ENCODE measurements around the gene RHBDD3. TPM values are rescaled to one million over a fixed set of nuclear protein-coding genes. Genes with fewer than 3 reads are reported as not detected.
"Not testable (repeated sequence)": the region's sequence is repeated elsewhere in the genome, so short reads cannot be mapped to it uniquely, and the experiment has no call there.

The RHBDD3 gene
- polyA plus RNA-seq, 4 donors = 22.2 to 45.4 (median 36.0) TPM

DNA sequence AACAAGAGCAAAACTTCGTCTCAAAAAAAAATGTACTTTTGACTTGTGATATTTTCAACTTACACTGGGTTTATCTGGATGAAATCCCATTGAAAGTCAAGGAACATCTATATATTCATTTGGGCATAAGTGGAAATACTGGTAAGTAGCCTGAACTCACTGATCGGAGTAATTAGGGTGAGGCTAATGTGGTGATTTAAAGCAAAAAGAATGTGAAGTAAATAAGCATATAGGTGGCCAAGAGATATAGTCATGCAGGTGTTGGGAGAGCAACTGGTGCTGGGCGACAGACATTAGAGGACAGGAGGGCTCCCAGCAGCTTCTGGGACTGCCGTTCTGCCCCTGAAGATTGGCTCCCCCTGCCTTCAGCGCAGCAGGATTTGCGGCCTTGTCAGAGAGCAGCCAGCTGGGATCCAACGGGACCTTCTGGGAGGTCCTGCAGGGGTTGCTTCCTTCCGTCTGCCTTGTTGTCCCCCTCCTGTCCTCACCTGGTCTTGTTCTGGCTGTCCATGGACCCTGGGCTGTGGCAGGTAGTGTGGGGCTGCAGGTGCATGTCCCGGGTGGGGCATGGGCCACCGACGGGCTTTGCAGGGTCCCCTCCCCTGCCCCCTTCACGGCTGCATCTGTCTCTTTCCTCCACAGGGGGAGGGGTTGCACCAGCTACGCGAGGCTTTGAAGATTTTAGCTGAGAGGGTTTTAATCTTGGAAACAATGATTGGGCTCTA, 14.1 kb downstream of the RHBDD3 start:
- no peak for DNase-seq (ENCODE audit: low read depth in 4 of 4, low spot score in 2 of 4)

DNA sequence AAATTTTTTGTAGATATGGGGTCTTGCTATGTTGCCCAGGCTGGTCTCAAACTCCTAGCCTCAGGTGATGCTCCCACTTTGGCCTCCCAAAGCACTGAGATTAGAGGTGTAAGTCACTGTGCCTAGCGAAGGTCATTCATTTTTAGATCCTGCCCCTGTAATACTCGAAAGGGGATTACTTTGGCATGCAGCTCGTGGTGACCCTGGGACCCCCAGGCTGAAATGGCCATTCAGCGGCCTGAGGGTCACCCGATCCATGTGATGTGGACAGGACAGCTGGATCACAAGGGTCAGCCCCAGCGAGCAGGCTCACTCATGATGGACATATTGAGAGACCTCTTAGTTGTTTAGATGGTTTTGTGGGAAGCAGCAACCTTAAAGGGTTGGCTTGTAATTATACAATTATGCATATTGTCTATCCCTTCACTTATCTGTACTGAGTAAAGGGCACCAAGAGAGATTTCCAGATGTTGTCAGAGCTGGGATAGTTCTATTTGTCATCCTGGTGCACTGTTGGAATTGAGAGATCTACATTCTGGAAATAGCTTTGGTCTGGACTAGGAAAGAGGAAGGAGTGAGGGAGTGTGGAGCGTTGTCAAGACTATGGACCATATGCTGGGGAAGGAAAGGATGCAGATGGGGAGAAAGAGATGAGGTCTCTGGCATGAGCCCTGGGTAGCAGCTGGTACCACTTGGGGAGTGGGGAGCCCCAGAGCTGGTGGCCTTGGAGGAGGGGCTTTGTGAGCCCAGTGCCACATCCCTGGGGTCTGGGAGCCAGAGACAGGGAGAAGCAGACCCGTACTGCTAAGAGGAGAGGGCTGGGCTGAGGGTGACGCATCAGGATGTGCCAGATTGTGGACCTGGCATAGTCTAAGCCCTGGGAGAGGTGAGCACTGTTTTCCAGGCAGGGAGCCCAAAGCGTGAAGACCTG, 15.5 kb downstream of the RHBDD3 start:
- no peak for DNase-seq (ENCODE audit: low read depth in 4 of 4, low spot score in 2 of 4)

DNA sequence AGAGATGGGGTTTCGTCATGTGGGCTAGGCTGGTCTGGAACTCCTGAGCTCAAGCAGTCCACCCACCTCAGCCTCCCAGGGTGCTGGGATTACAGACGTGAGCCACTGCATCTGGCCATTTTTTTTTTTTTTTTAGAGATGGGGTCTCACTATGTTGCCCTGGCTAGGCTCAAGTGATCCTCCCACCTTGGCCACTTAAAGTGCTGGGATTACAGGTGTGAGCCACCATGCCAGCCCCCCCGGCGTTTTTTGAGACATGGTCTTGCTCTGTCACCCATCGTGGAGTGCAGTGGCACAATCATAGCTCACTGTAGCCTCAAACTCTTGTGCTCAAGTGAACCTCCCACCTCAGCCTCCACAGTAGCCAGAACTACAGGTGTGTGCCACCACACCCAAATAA, 16.5 kb downstream of the RHBDD3 start:
- no peak for DNase-seq (ENCODE audit: low read depth in 4 of 4, low spot score in 2 of 4)

DNA sequence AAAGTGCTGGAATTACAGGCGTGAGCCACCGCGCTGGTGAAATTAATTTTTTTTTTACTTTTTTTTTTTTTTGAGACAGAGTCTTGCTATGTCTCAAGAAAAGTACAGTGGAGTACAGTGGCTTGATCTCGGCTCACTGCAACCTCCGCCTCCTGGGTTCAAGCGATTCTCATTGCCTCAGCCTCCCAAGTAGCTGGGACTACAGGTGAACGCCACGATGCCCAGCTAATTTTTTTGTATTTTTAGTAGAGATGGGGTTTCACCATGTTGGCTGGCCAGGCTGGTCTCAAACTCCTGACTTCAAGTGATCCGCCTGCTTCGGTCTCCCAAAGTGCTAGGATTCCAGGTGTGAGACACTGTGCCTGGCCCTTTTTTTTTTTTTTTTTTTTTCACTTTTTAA, 19.9 kb downstream of the RHBDD3 start:
- not testable (repeated sequence) for DNase-seq (ENCODE audit: low read depth in 4 of 4, low spot score in 2 of 4)

DNA sequence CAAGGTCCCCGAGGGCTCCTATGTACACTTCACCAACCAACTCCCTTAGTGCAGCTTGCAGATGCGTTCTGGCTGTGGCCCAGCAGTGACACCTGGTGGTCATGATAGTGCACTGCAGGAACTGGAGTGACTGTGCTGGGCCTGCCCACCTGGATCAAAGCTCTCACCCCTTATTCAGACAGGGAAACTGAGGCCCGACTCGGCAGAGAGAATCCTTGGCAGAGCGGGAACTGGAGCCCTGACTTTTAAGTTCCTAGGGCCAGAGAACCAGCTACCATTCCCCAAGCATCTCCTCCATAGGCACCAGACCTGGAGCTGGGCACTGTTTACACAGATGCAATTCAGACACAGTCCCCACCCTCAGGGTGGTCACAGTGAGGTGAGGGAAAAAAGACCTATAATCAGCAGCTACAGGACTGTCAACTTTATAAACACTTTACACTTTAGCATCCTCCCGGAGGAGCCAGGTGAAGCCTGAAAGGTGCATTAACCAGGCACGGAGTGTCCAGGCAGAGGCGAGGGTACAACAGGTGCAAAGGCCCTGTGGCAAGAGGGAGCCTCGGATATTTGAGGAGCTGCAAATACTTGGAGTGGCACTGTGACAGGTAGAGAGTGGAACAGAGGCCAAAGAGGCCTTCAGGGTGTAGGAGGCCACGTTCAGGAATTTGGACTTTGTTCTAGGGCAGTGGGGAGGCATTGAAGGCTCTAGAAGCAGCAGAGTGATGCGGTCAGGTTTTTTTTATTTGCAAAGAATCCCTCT, 22.0 kb downstream of the RHBDD3 start:
- DNase-seq (ENCODE audit: low read depth in 4 of 4, low spot score in 2 of 4) = peak in 1 of 4 donors; percentile 45

DNA sequence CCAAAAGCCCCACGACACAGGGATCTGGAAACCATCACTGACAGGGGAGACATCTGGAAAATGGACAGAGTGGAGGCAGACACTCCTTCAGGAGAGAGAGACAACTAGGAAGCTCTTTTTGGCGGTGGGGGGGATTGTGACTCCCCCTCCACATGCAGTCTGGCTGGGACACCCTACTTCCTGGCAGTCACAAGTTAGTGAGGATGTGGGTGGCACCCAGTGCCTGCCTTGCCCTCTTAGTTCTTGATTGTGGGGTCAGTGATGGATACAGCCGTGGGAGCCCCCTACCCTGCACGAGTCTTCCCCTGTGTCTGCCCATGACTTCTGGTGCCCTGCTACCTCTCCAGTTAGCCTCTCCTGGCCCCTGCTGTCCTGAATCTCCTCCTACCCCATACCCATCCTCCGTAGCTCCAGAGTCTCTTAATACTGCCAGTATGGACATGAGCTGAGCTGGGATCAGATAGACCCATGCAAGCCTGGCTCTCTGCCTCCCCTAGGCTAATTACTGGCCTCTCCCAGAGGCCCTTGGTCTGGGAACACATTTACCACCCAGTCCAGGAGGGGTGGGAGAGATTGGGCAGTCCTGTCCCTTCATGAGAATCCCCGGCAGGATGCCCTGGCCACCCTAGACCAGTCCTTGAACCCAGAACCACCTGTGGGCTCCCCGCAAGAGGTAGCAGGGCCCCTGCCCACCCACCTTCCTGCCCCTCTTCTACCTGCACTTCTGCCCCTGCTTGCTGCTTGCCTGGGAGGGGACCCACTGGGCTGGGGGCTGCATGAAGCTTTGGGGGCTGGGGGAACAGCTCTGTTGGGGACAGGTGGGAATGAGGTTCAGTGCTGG, 22.8 kb downstream of the RHBDD3 start:
- no peak for DNase-seq (ENCODE audit: low read depth in 4 of 4, low spot score in 2 of 4)

DNA sequence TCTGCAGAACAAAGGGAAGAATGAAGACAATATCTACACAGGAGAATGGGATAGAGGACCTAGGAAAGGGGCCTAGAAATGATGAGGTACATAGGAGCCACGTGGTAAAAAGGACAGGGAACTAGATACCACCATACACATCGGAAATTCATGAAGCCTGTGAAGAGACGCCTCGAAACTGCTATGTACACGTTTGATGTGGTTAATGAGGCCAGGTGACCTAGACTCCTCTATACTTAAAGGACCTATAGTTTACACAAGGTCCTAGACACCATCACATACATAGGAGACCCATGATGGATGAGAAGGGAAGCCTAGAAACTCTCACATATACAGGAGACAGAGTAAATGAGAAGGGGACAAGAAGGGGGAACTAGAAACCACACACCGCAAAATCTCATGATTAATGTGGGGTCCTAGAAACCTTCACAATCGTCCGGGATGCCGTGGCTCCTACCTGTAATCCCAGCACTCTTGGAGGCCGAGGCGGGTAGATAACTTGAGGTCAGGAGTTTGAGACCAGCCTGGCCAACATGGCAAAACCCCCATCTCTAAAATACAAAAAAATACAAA, 23.8 kb downstream of the RHBDD3 start:
- no peak for DNase-seq (ENCODE audit: low read depth in 4 of 4, low spot score in 2 of 4)

DNA sequence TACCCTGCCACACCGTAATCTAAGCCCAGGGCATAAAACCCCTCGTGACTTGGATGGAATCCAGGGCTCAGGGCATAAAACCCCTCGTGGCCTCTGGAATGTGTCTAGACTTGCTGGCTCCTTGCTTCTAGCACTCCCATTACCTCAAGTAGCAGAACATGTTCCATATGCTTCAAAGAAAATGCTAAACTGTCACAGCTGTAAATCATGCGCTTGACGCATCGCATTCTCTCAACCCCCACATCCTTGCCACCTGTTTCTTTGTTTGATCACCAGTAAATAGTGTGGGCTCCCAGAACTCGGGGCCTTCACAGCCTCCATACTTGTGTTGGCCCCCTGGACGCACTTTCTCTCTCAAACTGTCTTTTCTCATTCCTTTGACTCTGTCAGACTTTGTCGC, 27.3 kb downstream of the RHBDD3 start:
- not testable (repeated sequence) for DNase-seq (ENCODE audit: low read depth in 4 of 4, low spot score in 2 of 4)

DNA sequence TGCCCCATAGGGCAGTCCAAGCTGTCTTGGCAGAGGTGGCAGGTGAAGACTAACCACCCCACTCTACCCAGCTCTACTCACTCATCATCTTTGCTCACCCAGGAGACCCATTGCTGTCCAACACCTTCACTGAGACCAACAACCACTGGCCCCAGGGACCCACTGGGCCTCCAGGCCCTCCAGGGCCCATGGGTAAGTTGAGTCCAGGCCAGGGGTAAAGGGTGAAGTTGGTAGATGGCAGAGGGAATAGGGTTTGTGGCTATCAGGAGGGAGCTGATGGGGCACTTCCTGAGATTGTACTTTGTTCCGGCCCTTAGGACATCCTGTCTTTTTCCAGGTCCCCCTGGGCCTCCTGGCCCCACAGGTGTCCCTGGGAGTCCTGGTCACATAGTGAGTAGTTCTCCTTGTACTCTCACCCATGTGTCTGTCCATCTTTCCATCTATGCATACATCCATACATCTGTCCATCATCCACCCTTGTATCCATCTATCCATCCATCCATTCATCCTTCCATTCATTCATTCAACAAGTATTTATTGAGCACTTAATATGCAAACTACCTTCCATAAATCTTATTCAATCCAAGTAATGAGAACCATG, 34.4 kb downstream of the RHBDD3 start:
- DNase-seq (ENCODE audit: low read depth in 4 of 4, low spot score in 2 of 4) = no peak

DNA sequence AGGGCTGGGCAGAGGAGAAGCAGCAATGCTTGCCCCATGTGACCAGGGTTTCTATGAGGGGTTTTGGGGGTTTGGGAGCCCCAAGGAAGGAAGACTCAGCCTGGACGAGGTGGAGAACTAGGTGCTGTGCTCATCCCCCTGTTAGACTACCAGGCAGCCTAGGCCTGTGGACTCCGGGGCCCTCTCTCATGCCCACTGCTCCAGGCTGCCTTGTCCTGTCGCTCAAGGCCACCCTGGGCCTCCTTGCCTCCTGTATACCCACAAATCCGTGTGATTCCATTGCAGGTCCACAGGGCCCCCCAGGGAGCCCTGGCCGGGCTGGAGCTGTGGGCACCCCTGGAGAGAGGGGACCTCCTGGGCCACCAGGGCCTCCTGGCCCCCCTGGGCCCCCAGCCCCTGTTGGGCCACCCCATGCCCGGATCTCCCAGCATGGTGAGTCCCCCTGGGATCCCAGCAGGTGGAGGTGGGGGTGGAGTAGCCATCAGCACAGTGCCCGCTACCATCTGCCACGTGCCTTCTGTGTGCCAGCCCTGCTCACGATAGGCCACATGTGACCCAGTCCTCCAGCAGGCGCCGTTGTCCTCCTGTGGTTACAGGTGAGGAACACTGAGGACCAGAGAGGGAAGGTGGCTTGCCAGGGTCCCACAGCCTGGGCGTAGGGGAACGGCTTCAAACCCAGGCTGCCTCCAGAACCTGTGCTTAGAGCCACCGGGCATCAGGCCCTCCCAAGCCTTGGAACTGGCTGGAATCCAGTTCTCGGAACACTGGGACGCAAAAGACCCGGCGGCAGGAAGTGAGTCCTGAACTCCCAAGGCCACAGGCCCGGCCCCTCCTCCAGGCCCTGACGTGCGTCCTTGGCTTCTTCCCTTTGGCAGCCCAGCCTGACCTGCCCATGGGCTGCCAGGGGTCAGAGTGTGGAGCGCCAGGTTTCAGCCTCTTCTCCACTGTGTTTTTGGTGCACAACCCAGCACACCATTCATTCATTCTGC, 35.5 kb downstream of the RHBDD3 start:
- no peak for DNase-seq (ENCODE audit: low read depth in 4 of 4, low spot score in 2 of 4)

DNA sequence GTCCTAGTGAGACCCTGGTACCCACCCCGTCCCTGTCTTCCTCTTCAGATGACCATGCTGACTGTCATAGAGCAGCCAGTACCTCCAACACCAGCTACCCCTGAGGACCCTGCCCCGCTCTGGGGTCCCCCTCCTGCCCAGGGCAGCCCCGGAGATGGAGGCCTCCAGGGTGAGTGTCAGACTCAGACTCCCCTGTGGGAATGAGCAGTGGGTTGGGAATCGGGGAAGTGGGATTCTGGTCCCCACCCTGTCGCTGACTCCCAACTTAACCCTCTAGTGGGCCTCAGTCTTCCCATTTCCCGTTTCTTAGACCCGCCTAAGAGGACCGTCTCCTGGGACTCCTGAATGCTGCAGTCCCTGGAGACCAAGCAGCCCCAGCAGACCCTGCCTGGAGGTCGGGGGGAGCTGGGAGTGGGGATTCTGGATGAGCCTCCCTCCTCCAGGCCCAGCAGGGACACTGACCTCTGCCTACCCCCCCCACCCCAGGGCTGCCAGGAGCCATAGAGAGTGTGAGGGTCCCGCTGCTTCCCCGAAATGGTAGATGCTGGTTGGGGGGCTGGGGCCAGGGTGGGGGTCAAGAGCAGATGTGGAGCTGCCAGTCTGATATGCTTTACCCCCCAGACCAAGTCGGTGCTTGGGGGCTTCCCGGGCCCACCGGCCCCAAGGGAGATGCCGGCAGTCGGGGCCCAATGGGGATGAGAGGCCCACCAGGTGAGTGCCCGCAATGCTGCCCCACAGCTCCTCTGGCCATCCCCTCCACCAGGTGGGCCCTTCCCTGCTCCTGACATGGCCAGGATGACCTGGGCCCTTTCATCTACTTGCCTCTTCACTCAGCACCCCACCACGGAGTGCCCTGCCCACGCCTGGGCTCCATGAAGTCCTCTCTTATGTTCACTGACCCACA, 36.6 kb downstream of the RHBDD3 start:
- DNase-seq (ENCODE audit: low read depth in 4 of 4, low spot score in 2 of 4) = no peak

DNA sequence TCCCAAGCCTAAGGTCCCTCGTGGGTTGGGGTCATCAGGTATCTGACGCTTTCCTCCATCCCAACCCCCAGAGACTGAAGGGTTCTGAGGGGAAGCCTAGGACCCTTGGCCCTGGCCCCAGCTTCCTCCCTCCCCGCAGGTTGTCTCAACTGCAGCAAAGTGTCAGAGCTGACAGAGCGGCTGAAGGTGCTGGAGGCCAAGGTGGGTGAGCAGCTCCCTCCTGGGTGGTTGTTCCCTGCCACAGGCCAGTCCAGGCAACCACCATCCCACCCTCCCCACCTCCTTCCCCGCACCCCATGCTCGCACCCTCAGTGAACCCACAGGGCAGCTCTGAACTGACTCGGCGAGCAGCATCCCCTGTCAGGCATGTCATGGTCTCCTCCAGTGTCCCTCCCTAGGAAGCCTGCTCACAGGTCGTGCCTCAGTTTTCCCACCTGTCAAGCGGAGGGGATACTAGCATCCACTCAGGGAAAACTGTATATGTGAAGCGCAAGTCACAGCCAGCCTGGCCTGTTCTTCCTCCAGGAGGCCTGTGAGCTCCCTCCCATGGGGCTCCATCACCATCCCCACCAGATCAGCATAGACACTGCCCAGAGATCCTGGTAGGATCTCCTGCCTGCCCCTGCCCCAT, 41.3 kb downstream of the RHBDD3 start:
- no peak for DNase-seq (ENCODE audit: low read depth in 4 of 4, low spot score in 2 of 4)

DNA sequence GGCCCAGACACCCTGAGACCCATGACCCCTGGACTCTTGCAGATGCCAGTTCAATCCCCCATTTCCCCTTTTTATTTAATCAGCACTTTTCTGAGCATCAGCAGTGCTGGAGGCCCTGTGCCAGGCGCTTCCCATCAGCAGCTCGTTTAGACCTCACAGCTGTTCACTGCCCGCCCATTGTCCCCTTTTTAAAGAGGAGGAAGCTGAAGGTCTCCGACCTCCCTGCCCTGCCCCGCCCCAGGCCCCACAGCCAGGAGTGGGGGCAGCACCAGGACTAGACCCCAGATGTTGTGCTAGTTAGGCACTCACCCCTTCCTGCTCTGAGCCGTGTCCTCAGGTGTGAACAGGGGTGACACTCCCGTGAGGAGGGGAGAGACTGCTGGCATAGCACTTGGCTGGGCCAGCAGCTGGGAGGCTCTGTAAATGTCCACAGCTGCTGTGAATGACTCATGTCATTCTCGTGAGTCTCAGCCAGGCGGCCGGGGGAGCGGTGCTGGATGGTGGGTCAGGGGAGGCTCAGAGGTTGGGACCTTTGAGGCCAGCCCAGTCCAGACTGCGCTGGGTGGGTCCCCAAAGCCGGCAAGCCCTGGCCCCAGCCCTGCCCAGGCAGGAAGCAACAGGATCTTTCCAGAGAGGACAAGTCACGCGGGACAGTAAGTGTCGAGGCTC, 42.2 kb downstream of the RHBDD3 start:
- no peak for DNase-seq (ENCODE audit: low read depth in 4 of 4, low spot score in 2 of 4)

DNA sequence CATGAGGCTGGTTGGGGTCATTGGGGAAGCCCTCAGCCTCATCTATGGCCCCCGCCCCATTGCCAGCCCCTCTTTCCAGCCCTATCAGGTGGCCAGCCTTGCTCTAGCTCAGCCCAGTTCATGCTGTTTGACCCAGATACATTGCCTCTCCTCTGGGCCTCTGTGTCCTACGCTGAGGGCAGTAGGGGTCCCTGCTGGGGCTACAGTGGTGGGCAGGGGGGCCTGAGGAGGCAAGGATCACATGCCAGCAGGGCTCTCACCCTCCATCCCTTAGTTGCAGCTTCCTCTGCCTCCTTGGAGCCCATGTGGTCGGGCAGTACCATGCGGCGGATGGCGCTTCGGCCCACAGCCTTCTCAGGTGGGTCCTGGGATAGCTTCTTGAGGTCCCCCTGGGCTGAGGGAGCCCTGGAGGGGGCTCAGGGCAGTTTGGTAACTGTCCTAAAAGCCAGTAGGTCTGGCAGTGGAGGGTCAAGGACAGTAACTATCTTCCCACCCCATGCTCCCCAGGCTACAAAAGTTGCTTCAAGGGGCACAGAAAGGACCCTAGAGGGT, 42.8 kb downstream of the RHBDD3 start:
- no peak for DNase-seq (ENCODE audit: low read depth in 4 of 4, low spot score in 2 of 4)

DNA sequence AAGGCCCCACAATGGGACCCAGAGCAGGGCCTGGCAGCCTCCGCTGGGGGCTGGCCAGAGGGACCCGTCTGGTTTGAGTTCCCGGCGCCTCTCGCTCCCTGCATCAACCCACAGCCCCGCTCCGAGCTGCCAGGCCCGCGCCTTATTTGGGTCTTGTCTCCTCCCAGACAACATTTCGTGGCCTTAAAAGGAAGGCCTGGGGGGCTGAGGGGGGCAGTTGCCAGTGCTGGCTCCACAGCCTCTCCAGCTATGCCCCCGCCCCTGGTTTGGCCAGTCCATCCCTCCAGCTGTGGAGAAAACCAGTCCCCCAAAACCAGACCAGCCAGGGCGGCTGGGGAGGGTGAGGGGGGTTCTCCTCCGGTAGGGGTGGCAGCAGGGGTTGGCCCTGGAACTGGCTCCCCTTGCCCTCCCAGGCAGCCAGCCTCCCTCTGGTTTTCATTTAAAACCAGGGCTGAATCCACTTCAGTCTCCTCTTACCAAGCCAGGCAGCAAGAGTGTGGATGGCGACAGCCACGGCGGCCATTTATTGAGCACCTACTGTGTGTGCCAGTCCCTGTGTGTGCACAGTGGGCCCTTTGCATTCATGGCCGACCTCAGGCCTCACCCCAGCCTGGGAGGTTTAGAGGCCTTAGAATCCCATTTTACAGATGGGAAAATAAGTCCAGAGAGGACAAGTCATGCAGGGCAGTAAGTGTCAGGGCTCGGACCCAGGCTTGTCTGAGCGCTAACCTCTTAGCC, 43.5 kb downstream of the RHBDD3 start:
- no peak for DNase-seq (ENCODE audit: low read depth in 4 of 4, low spot score in 2 of 4)
